Mesendoderm (in vitro differentiated cells): ENCODE data around the gene BTBD16.

Source experiments
- DNase-seq: peaks from one replicate; pipeline ENCODE4 v3.0.0; 2013
- H2AK5ac ChIP-seq: 2 replicates; pipeline ENCODE4 v1.6.1; 2013; ENCODE audit warnings: low read length, inconsistent platforms
- H2BK120ac ChIP-seq: 2 replicates; pipeline ENCODE4 v1.6.1; 2013; ENCODE audit warnings: low read depth, mild to moderate bottlenecking, low read length, moderate library complexity, mixed read lengths
- H2BK15ac ChIP-seq: replicated peaks from 2 replicates; pipeline ENCODE4 v1.6.1; 2013; ENCODE audit warnings: low read depth, mild to moderate bottlenecking, moderate library complexity
- H2BK5ac ChIP-seq: 2 replicates; pipeline ENCODE4 v1.6.1; 2013; ENCODE audit warnings: low read length, inconsistent platforms
- H3K18ac ChIP-seq: 2 replicates; pipeline ENCODE4 v1.6.1; 2013; ENCODE audit warnings: mild to moderate bottlenecking, low read length, mixed read lengths
- H3K23ac ChIP-seq: one replicate; pipeline ENCODE4 v1.6.1; 2013; ENCODE audit warnings: low read length
- H3K27ac ChIP-seq: 2 replicates; pipeline ENCODE4 v1.5.1; 2013; ENCODE audit warnings: low read depth, mild to moderate bottlenecking, inconsistent platforms, low read length, moderate library complexity
- H3K27me3 ChIP-seq: 2 replicates; pipeline ENCODE4 v1.6.1; 2013; ENCODE audit warnings: low read length, control low read depth, mild to moderate bottlenecking, inconsistent platforms; ENCODE audit not compliant: insufficient read depth, poor library complexity
- H3K36me3 ChIP-seq: 2 replicates; pipeline ENCODE4 v1.6.1; 2013; ENCODE audit warnings: low read length, inconsistent platforms; ENCODE audit not compliant: control insufficient read depth, insufficient read depth
- H3K4ac ChIP-seq: one replicate; pipeline ENCODE4 v1.6.1; 2013; ENCODE audit warnings: low read depth, mild to moderate bottlenecking, low read length, moderate library complexity
- H3K4me1 ChIP-seq: 2 replicates; pipeline ENCODE4 v1.6.1; 2013; ENCODE audit warnings: low read depth, low read length, inconsistent platforms; ENCODE audit not compliant: control insufficient read depth
- H3K4me2 ChIP-seq: 2 replicates; pipeline ENCODE4 v1.6.1; 2013; ENCODE audit warnings: low read length
- H3K4me3 ChIP-seq: 2 replicates; pipeline ENCODE4 v1.5.1; 2013; ENCODE audit warnings: mild to moderate bottlenecking, low read length
- H3K56ac ChIP-seq: one replicate; pipeline ENCODE4 v1.6.1; 2013; ENCODE audit warnings: low read length
- H3K79me1 ChIP-seq: 2 replicates; pipeline ENCODE4 v1.6.1; 2013; ENCODE audit warnings: low read length, inconsistent platforms
- H3K79me2 ChIP-seq: 2 replicates; pipeline ENCODE4 v1.6.1; 2013; ENCODE audit warnings: mild to moderate bottlenecking, low read length; ENCODE audit not compliant: control insufficient read depth, insufficient read depth
- H3K9ac ChIP-seq: 2 replicates; pipeline ENCODE4 v1.6.1; 2013; ENCODE audit warnings: low read length, inconsistent platforms
- H4K5ac ChIP-seq: one replicate; pipeline ENCODE4 v1.6.1; 2013; ENCODE audit warnings: low read length
- H4K8ac ChIP-seq: one replicate; pipeline ENCODE4 v1.6.1; 2013; ENCODE audit warnings: low read depth, mild to moderate bottlenecking, control low read depth, low read length, moderate library complexity
- WGBS: extraction: QIAGEN DNeasy Blood & Tissue Kit; methylation state at CpG from one replicate; pipeline ENCODE4 v1.1.7; 2013; ENCODE audit warnings: low lambda C conversion rate, missing lambda C conversion rate; ENCODE audit not compliant: insufficient coverage; ENCODE audit errors: extremely low coverage; 5-methylcytosine and 5-hydroxymethylcytosine counted together

Gene BTBD16

GRCh38 chr10:122237331-122237990, 33.6 kb upstream of the BTBD16 start:
- no peak for DNase-seq
- Histone ChIP-seq H4K8ac (no peak overlapping the region), H2BK5ac (no peak overlapping the region), H3K79me2 (no peaks in the 10 kb centered on the region), H3K23ac (no peak overlapping the region), H3K27ac (no peak overlapping the region), H2AK5ac (no peak overlapping the region), H3K4me2 (no peak overlapping the region), H3K4ac (no peak overlapping the region), H2BK120ac (no peak overlapping the region), H3K4me3 (no peak overlapping the region), H3K18ac (no peak overlapping the region), H3K79me1 (no peaks in the 10 kb centered on the region), H3K56ac (no peak overlapping the region), H3K9ac (no peak overlapping the region), H2BK15ac (no peak overlapping the region), H3K27me3 (no peaks in the 10 kb centered on the region), H3K36me3 (peaks cover 2% of the 10 kb centered on the region), H4K5ac (no peak overlapping the region), H3K4me1 (no peaks in the 10 kb centered on the region)
- no CpG with 5 or more reads among the region's 17 CpGs for whole genome bisulfite sequencing

- Histone ChIP-seq H3K9ac (no peak overlapping the region), H2BK15ac (no peak overlapping the region), H3K4me2 (no peak overlapping the region), H2AK5ac (no peak overlapping the region), H2BK5ac (no peak overlapping the region), H4K8ac (no peak overlapping the region), H3K27me3 (no peaks in the 10 kb centered on the region), H2BK120ac (no peak overlapping the region), H3K18ac (no peak overlapping the region), H4K5ac (no peak overlapping the region), H3K4ac (no peak overlapping the region), H3K79me1 (no peaks in the 10 kb centered on the region), H3K56ac (no peak overlapping the region), H3K27ac (no peak overlapping the region), H3K23ac (no peak overlapping the region), H3K4me1 (no peaks in the 10 kb centered on the region), H3K4me3 (no peak overlapping the region), H3K79me2 (no peaks in the 10 kb centered on the region), H3K36me3 (peaks cover 2% of the 10 kb centered on the region)
- no CpG with 5 or more reads among the region's 10 CpGs for WGBS
- DNase-seq, result peak; percentile 13
Observed at GRCh38 chr10:122239578-122240257, 31.4 kb upstream of the BTBD16 start.

GRCh38 chr10:122240401-122240800, 30.7 kb upstream of the BTBD16 start:
- H3K36me3 ChIP-seq, result peaks cover 2% of the 10 kb centered on the region
- DNase-seq, result no peak

DNA sequence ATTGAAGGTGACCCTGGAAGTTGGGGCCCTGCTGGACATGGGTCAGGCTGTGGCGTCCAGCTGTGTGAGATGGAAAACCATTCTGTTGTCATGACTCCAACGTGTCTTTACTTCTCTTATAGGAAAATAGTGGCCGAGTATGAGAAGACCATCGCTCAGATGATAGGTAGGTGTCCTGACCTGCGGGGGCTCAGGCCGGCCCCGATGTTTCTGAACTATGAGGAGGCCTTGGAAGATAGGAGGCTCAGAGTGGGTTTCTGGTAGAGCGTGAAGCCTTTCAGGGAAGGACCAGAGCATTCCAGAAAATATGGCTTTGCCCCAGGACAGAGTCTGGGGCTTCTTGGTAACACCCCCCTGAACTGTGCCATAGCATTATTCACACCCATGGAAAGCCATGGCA, 29.3 kb upstream of the BTBD16 start:
- DNase-seq, result no peak
- Histone ChIP-seq H3K4me3 (no peak overlapping the region), H3K4me2 (no peak overlapping the region), H3K79me1 (no peaks in the 10 kb centered on the region), H3K56ac (no peak overlapping the region), H3K23ac (no peak overlapping the region), H3K27me3 (no peaks in the 10 kb centered on the region), H3K27ac (no peak overlapping the region), H2AK5ac (no peak overlapping the region), H2BK15ac (no peak overlapping the region), H2BK5ac (no peak overlapping the region), H3K79me2 (no peaks in the 10 kb centered on the region), H4K5ac (no peak overlapping the region), H3K36me3 (peaks cover 4% of the 10 kb centered on the region), H3K18ac (no peak overlapping the region), H2BK120ac (no peak overlapping the region), H3K4me1 (no peaks in the 10 kb centered on the region), H3K9ac (no peak overlapping the region), H4K8ac (no peak overlapping the region), H3K4ac (no peak overlapping the region)
- no CpG with 5 or more reads among the region's 8 CpGs for WGBS

More at GRCh38 chr10:122240401-122240800, 30.7 kb upstream of the BTBD16 start:
- no peak overlapping the region for H4K5ac ChIP-seq
- no peak overlapping the region for H4K8ac ChIP-seq
- H3K4me2 ChIP-seq, result no peak overlapping the region
- no CpG with 5 or more reads among the region's 6 CpGs for WGBS
- H3K9ac ChIP-seq, result no peak overlapping the region
- no peaks in the 10 kb centered on the region for H3K79me1 ChIP-seq
- H3K27me3 ChIP-seq, result no peaks in the 10 kb centered on the region
- no peak overlapping the region for H3K4me3 ChIP-seq
- no peak overlapping the region for H3K18ac ChIP-seq
- H2BK5ac ChIP-seq, result no peak overlapping the region
- no peak overlapping the region for H3K27ac ChIP-seq
- H3K79me2 ChIP-seq, result no peaks in the 10 kb centered on the region
- no peak overlapping the region for H3K4ac ChIP-seq
- no peak overlapping the region for H2BK15ac ChIP-seq
- H3K23ac ChIP-seq, result no peak overlapping the region
- no peak overlapping the region for H2BK120ac ChIP-seq
- no peak overlapping the region for H3K56ac ChIP-seq
- no peak overlapping the region for H2AK5ac ChIP-seq
- no peaks in the 10 kb centered on the region for H3K4me1 ChIP-seq

DNA sequence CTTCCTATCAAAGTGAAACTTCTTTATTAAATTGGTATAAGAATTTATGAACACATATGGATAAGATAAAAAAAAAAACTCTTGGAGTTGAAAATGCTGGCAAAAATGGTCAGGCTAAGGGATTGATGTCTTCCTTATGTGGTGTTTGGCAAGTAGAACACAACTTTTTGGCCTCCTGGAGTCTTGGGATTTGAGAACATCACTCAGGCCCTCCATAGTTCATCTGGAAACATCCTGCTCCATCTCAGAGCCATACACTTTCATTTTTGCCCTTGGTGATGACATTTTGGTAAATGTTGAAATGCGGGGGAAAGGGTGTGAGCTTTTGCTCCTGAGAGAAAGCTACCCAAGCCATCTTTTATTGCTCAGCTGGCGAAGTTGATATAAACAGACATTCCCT, 27.5 kb upstream of the BTBD16 start:
- no peaks in the 10 kb centered on the region for H3K79me2 ChIP-seq
- no peak overlapping the region for H3K4ac ChIP-seq
- DNase-seq, result no peak
- H3K56ac ChIP-seq, result no peak overlapping the region
- H4K5ac ChIP-seq, result no peak overlapping the region
- no peak overlapping the region for H3K4me2 ChIP-seq
- peaks cover 4% of the 10 kb centered on the region for H3K36me3 ChIP-seq
- H2AK5ac ChIP-seq, result no peak overlapping the region
- H2BK15ac ChIP-seq, result no peak overlapping the region
- H3K27ac ChIP-seq, result no peak overlapping the region
- no peak overlapping the region for H2BK120ac ChIP-seq
- H3K27me3 ChIP-seq, result no peaks in the 10 kb centered on the region
- no peaks in the 10 kb centered on the region for H3K4me1 ChIP-seq
- no peaks in the 10 kb centered on the region for H3K79me1 ChIP-seq
- no peak overlapping the region for H3K18ac ChIP-seq
- no peak overlapping the region for H3K9ac ChIP-seq
- no peak overlapping the region for H4K8ac ChIP-seq
- no CpG with 5 or more reads among the region's 2 CpGs for WGBS
- H3K23ac ChIP-seq, result no peak overlapping the region
- H2BK5ac ChIP-seq, result no peak overlapping the region
- no peak overlapping the region for H3K4me3 ChIP-seq
